ENCODE measurements around the gene TRIM72. TPM values are rescaled to one million over a fixed set of nuclear protein-coding genes. Genes with fewer than 3 reads are reported as not detected.
"Not testable (repeated sequence)": the region's sequence is repeated elsewhere in the genome, so short reads cannot be mapped to it uniquely, and the experiment has no call there.

Gene TRIM72
- total and polyA plus RNA-seq, 8 donors = under 0.01 to 0.12 (median 0.02) TPM; not detected in 5

- no peak for TF ChIP-seq CTCF (IDR thresholded peaks at IDR 0.05)
- H3K36me3 ChIP-seq = no peaks in the 10 kb centered on the region
- intact Hi-C loops (cut with DNase I) = no loop called here
- no peaks in the 10 kb centered on the region for H3K27me3 ChIP-seq
- ATAC-seq (peak in 1 of 4 donors; percentile 59), FAIRE-seq (no peak), DNase-seq (no peak)
- WGBS, 2 donors = 59 to 62% methylated on average over 7 to 9 of the region's 9 CpGs
- no peak overlapping the region for H3K4me3 ChIP-seq
- no peaks in the 10 kb centered on the region for H3K9me3 ChIP-seq
- no peaks in the 10 kb centered on the region for H3K4me1 ChIP-seq
- H3K27ac ChIP-seq = no peak overlapping the region
Observed at GRCh38 chr16:31243734-31244670, 30.1 kb downstream of the TRIM72 start.

- WGBS, 2 donors = 29 to 31% methylated on average over 8 of the region's 8 CpGs
- FAIRE-seq; H3K9me3 ChIP-seq; H3K27me3 ChIP-seq; DNase-seq; H3K4me3 ChIP-seq; H3K36me3 ChIP-seq; intact Hi-C loops (cut with DNase I); ATAC-seq; H3K4me1 ChIP-seq; H3K27ac ChIP-seq: not testable (repeated sequence)
Observed at GRCh38 chr16:31245598-31245997, 31.7 kb downstream of the TRIM72 start.

- no peak for DNase-seq
- intact Hi-C loops (cut with DNase I) = no loop called here
- 82 to 96% methylated on average over 3 of the region's 3 CpGs for WGBS, 2 donors
Observed at GRCh38 chr16:31246296-31246695, 32.4 kb downstream of the TRIM72 start.

GRCh38 chr16:31248344-31248743, 34.4 kb downstream of the TRIM72 start:
- intact Hi-C loops (cut with DNase I) = no loop called here
- ATAC-seq = no peak
- 59 to 62% methylated on average over 5 of the region's 5 CpGs for WGBS, 2 donors

More at GRCh38 chr16:31246296-31246695, 32.4 kb downstream of the TRIM72 start:
- Histone ChIP-seq H3K27ac (no peak overlapping the region), H3K4me1 (no peaks in the 10 kb centered on the region), H3K36me3 (no peaks in the 10 kb centered on the region), H3K27me3 (no peaks in the 10 kb centered on the region), H3K9me3 (no peaks in the 10 kb centered on the region), H3K4me3 (no peak overlapping the region)
- TF ChIP-seq CTCF (IDR thresholded peaks at IDR 0.05) = no peak
- no peak for ATAC-seq
- FAIRE-seq = no peak

More at GRCh38 chr16:31248344-31248743, 34.4 kb downstream of the TRIM72 start:
- H3K4me3 ChIP-seq = no peak overlapping the region
- no peaks in the 10 kb centered on the region for H3K27me3 ChIP-seq
- no peak for FAIRE-seq
- TF ChIP-seq CTCF (IDR thresholded peaks at IDR 0.05) = no peak
- H3K9me3 ChIP-seq = no peaks in the 10 kb centered on the region
- no peaks in the 10 kb centered on the region for H3K4me1 ChIP-seq
- DNase-seq = no peak
- H3K27ac ChIP-seq = no peak overlapping the region
- H3K36me3 ChIP-seq = no peaks in the 10 kb centered on the region
